ENCODE measurements around the gene MESP2.

DNA sequence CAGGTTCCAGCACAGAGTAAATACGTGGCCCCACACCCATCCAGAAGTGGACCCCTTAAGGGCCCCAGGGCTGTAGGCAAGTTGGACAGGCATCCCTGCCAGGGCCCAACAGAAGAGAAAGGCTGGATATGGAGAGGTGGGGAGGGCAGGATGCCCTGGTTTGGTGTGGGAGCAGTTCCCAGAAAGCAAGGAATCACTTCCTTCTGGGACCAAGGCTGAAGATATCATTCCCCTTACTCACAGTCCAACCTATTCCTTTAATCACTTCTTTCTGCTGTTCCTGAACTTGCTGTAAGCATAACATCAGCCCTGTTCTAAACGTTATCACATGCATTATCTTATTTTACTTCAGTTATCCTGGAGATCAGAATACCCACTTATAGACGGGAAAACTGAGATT is 6.1 kb upstream of the MESP2 start:
- no peak for TF ChIP-seq CTCF (IDR thresholded peaks at IDR 0.05; ENCODE audit: low read length)
- no peak for TF ChIP-seq EZH2phosphoT487 (IDR thresholded peaks at IDR 0.05; ENCODE audit: low read length)
